DMS 273 (cell line): ENCODE measurements around the gene CAPN10.
A peak's percentile ranks its signal among the peaks of the same experiment; 100 is the strongest.

Experiments
- DNase-seq: peaks from one replicate; lab custom pipeline; 2025; ENCODE audit not compliant: unreplicated experiment; lab: John Stamatoyannopoulos, UW

The CAPN10 gene

DNA sequence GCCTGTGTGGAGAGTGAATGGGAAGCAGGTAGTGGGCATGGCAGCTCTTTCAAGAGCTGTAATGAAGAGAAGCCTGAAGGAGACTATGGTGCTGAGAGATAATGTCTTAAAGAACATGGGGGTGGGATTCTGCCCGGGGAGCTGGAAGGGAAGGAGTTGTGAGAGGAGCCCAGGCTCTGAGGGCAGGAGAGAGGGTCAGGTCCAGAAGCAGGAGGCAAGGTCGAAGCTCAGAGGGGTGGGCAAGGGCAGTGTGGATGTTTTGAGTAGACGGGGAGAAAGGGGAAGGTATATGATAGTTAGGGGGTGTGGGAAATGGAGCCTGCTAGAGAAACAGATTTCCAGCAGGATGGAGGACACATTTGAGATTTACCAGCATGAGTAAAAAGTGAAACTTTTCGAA, 2.1 kb downstream of the CAPN10 start:
- no peak for DNase-seq

DNA sequence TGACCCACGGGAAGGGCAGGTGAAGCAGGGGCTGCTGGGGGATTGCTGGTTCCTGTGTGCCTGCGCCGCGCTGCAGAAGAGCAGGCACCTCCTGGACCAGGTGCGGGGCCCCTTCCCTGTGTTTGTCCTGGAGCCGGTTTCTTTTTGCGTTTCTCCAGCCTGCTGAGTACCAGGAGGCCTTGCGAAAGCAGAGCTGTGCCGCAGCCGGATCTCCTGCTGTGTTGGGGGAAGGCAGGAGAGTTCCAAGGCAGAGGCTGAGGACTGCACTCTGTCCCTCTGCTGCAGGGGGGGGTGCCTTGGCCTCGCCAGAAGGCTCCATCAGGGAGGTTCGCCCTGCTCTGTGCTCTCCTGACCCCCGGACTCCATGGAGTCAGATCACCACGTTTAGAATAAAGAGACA, 2.8 kb downstream of the CAPN10 start:
- no peak for DNase-seq

DNA sequence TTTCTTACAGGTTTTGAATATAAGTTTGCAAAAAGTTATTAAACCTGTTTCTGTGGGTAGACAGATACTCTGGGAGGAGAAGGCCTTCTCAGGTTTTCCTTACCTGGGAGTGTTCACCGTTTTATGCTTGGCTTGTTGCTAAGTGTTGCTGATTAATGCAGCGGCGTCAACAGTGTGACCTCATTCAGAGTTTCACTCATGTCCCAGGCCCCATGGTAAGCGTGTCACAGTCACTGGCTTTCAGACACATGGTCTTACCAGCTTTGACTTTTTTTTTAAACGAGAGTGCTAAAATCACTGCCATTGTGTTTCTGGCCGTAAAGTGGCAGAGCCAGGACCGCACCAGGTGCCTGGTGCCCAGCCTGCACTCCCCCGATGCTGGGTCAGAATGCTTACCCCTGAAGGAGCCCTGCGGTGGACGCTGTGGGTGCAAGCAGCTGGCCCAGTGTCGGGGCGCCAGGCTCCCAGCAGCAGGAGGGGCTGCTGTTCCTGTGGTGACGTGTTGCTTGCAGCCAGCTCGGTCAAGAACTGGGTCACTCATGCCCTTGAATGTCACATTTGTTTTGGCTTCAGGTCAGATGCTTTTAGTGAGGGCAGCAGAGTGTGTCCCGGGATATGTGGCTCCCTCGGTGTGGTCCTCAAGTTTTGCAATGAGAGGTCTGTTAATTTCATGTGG, 3.5 kb downstream of the CAPN10 start:
- no peak for DNase-seq

DNA sequence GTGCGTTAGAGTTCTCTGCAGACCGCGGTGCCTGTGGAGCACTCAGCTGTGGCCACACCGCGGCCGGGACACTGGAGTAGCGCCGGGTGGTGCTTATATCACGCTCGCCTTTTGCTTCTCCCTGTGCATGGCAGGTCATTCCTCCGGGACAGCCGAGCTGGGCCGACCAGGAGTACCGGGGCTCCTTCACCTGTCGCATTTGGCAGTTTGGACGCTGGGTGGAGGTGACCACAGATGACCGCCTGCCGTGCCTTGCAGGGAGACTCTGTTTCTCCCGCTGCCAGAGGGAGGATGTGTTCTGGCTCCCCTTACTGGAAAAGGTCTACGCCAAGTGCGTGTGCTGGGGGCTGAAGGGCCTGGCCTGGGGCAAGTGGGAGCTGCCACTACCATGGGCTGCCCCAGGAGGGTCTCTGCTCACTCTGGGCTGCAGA, 4.2 kb downstream of the CAPN10 start:
- DNase-seq, result no peak

DNA sequence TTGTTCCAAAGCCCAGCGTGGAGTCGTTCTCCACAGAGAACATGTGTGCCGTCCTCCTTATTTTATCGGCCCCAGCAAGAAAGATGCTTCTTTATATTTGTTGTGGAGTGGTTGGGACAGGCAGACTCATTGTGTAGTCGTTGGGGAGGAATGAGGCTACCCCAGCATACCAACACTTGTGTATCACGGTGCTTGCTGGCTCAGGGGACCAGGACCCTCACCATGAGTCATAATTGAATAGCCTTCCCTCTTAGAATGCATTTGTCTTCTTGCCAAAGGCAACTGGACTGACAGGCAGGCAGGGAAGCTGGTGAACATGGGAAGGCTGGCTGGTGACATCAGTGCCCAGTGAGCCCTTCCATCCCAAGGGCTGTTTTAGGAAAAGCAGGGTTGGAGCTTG, 4.7 kb downstream of the CAPN10 start:
- DNase-seq, result no peak

DNA sequence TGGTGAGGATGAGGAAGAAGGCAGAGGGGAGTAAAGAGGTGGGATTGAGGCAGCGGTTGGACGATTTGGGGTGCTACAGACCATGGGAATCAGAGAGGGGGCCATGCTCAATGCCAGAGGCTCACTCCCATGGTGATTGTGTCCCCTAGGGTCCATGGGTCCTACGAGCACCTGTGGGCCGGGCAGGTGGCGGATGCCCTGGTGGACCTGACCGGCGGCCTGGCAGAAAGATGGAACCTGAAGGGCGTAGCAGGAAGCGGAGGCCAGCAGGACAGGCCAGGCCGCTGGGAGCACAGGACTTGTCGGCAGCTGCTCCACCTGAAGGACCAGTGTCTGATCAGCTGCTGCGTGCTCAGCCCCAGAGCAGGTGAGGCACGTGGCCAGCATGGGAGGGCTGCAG, 5.2 kb downstream of the CAPN10 start:
- no peak for DNase-seq

DNA sequence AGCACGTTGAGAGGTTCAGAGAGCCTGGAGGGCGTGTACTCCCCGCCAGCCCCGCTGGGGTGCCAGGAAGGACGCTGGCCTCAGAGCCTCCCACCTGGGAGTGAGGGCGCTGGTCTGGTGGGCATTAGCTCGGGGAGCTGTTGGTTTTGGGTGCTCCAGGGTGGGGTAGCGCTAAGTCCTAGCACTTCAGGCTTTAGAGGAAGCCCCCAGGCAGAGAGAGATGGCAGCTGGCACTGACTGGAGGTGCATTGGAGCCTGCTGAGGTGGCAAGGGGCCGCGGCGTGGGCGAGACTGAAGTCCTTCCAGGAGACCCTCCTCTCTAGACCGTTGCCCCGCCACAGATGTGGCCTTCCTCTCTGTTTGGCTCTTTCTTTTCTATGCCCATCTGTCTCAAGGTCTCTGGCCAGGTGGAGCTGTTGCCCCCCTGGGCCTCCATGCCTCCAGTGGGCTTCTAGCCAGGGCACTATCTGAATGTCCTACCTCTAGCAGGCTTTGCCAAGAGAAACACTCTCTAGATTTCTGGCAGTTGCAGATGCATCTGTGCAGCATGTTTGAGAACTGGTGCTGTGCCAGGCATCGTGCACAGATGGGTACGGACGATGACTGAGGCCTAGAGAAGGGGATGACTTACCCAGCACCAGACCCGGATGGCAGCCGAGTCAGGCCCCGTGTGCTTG, 6.6 kb downstream of the CAPN10 start:
- DNase-seq, result peak; percentile 96

DNA sequence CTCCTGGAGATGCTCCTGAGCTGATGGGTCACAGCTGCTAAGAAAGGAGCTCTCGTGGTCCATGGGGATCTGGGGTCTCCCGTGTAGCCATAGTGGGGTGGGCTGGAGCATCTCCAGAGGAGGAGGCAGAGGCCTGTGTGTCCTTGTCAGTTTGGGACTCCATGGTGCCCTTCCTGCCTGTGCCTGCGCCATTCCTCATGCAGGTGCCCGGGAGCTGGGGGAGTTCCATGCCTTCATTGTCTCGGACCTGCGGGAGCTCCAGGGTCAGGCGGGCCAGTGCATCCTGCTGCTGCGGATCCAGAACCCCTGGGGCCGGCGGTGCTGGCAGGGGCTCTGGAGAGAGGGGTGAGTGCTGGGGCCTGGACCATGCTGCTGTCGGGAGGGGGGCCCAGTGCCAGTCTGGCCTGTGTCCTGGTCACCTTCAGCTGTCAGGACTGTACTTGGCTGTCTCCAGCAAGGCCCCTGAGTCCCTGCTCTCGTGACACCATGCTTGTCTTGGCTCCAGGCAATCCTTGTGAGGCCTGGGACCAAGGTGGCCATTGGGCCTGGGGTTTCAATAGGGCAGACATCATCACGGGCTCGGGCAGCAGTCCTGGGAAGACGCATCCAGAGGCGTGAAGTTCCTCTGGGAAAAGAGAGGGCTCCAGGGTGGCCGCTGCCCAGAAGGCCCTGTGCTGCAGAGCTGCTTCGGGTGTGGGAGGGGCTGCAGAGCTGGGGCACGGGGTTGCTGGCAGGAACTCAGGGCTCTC, 7.3 kb downstream of the CAPN10 start:
- DNase-seq, result no peak

DNA sequence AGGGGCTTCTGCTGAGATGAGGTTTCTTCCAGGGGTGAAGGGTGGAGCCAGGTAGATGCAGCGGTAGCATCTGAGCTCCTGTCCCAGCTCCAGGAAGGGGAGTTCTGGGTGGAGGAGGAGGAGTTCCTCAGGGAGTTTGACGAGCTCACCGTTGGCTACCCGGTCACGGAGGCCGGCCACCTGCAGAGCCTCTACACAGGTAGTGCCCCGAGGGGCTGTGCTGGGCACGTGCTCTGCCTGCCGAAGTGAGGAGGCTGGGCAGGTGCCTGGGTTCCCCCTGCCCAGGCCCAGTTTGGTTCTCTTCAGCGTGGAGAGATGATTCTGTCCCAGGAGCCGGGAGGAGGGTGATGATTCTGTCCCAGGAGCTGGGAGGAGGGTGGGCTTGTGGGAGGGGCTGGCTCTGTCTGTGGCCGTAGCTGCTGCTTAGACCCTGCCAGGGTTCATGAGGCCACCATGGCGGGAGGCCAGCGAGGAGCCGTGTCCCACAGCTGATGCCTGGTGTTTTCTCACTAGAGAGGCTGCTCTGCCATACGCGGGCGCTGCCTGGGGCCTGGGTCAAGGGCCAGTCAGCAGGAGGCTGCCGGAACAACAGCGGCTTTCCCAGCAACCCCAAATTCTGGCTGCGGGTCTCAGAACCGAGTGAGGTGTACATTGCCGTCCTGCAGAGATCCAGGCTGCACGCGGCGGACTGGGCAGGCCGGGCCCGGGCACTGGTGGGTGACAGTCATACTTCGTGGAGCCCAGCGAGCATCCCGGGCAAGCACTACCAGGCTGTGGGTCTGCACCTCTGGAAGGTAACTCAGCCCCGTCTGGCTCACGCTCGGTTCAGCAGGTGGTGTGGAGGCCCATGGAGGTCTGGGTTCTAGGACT, 8.2 kb downstream of the CAPN10 start:
- DNase-seq, result no peak

DNA sequence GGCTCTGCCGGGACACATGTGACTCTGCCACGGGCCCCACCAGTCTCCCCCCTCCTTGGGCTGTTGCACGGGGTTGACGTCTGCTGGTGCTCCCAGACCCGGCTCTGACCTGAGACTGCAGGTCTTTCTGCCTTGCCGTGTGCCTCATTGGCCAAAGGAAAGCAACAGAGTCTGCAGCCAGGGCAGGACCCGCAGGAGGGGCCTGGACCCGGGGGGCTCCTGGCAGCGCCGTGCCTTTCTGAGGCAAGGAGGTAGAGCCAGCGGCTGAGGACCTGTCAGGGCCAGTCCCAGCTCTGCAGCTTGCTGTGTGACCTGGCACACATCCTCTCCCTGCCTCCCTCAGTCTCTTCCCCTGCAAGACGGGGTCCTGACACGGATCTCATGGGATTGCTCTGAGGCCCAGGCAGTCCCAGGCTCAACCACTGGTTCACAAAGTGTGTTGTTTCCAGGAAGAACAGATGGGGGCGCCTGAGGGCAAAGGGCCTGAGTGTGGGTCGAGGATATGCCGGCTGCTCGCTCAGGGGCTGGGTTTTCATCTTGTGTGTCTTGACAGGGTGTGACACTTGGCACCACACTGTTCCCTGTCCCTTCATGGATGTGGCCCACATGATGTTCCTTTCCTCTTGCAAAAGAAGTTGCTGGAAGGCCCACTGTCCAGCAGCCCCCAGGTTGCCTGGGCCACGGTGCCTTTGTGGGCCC, 9.0 kb downstream of the CAPN10 start:
- peak; percentile 77 for DNase-seq

DNA sequence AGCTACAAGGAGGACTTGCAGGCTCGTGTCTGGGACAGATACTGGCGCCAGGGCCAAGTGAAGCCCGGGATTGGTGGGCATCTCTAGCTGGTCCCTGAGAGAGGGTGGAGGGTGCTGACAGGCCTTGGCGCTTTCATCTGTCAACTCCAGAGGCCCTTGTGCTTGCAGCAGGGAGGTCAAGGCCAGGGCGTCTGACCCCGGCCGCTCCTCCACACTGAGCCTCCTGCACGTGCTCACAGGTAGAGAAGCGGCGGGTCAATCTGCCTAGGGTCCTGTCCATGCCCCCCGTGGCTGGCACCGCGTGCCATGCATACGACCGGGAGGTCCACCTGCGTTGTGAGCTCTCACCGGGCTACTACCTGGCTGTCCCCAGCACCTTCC, 9.5 kb downstream of the CAPN10 start:
- DNase-seq, result no peak

DNA sequence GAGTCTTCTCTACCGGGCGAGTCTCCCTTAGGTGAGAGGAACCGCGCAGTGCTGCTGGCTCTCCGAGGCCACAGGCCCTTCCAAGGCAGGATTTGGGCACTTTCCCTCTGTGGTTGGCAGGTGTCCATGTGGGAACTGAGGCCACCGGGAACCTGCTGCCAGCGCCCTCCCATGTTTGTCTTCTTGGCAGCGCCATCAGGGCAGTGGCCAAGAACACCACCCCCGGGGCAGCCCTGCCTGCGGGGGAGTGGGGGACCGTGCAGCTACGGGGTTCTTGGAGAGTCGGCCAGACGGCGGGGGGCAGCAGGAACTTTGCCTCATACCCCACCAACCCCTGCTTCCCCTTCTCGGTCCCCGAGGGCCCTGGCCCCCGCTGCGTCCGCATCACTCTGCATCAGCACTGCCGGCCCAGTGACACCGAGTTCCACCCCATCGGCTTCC, 10.0 kb downstream of the CAPN10 start:
- DNase-seq, result no peak

DNA sequence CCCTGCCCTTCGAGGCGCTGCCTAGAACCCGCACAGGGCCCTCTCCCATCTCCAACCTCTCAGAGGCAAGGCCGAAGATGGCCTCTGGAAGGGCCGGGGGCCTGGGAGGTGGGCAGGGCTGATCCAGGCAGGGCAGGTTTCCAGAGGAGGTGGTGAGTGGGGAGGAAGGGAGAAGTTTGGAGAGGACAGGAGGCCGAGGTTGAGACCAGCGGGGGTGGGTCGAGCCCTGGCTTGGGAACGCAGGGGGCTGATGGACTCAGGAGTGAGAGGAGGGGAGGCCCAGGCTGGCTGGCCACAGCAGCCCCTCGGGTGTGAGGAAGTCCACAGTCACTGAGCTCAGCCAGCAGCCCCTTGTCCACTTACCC, 10.5 kb downstream of the CAPN10 start:
- DNase-seq, result no peak

DNA sequence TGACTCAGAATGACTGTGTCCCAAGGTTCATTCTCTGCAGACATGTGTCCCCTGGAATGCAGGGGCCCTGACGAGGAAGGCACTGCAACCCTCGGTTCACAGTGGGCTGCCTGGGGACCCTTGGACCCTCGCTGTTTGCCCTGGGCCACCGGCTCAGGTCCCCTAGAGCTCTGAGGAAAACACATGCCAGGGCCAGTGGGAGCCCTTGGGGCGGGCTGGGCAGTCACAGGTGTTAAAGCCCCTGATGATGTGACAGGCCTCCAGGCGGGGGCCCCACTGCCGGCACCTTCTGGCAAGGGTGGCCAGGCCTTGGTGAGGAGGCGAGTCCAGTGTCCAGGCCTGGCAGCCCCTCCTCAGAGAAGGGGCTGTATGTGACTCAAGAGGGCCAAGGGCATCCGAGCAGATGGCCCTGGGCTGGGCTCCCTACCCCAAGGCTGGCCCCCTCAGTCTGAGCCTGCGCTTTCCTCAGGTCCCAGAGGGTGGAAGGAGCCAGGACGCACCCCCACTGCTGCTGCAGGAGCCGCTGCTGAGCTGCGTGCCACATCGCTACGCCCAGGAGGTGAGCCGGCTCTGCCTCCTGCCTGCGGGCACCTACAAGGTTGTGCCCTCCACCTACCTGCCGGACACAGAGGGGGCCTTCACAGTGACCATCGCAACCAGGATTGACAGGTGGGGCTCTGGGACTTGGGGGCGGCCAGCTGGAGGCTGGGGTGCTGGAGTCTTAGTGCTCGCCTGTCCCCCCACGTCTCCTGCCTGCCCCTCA, 11.1 kb downstream of the CAPN10 start:
- no peak for DNase-seq

DNA sequence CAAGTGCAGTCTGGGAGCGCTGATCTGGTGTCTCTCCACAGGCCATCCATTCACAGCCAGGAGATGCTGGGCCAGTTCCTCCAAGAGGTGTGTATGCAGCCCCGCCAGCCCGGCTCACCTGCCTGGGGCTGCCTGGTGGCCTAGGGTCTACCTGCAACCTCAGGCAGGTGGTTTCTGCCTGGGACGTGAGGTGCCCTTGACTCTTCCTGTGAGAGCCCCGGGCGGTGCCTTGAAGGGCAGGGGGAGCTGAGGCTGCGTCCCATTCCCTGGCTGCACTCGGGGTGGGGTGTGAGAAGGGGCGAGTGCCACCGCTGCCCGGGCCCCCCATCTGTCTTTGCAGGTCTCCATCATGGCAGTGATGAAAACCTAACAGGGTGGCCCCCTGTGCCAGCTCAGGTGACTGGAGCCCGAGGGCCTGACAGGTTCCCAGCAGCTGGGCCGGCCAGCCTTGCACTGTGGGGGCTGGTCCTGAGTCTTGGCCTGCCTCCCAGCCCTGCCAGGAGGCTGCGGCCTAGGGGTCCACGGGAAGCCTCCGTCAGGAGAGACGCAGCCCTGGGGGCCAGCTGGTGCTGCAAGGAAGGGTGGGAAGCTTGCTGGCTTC, 11.9 kb downstream of the CAPN10 start:
- no peak for DNase-seq

DNA sequence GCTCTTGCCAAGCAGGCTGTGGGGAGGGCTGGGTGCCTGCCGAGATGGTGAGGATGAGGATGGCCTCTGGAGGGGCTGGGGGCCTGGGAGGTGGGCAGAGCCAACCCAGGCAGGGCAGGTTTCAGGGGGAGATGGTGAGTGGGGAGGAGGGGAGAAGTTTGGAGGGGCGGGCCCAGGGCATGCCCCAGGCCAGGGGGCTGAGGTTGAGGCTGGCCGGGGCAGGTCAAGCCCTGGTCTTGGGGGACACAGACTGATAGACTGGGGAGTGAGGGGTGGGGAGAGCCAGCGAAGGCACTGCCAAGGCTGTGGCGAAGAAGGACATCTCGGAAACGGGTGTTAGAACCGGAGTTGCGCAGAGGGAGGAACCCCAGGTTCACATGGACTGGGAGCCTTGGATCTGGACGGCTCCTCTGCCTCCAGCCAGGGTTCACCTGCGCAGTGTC, 12.6 kb downstream of the CAPN10 start:
- no peak for DNase-seq

DNA sequence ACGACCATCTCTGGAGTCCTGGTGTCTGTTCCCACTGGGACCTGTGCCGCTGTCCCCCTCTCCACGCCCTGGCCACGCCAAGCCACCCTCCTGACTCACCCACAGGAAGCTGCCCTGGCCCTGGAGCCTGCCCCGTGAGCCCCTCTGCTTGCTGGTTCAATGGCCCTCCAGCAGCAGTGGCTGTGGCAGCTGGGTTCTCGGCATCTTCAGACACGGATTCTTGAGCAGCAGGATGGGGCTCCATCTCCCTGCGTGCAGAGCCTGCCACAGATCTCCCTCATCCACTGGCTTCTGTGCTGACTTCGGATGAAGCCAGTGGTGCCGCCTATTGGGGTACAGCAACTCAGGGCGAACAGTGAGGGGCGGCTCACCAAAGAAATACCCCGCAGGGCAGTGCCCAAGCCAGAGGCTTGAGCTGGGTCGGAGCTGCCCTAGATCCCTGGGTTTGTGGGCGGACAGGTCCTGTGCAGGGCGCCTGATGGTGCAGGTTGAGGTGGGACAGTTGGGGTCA, 14.0 kb downstream of the CAPN10 start:
- no peak for DNase-seq

DNA sequence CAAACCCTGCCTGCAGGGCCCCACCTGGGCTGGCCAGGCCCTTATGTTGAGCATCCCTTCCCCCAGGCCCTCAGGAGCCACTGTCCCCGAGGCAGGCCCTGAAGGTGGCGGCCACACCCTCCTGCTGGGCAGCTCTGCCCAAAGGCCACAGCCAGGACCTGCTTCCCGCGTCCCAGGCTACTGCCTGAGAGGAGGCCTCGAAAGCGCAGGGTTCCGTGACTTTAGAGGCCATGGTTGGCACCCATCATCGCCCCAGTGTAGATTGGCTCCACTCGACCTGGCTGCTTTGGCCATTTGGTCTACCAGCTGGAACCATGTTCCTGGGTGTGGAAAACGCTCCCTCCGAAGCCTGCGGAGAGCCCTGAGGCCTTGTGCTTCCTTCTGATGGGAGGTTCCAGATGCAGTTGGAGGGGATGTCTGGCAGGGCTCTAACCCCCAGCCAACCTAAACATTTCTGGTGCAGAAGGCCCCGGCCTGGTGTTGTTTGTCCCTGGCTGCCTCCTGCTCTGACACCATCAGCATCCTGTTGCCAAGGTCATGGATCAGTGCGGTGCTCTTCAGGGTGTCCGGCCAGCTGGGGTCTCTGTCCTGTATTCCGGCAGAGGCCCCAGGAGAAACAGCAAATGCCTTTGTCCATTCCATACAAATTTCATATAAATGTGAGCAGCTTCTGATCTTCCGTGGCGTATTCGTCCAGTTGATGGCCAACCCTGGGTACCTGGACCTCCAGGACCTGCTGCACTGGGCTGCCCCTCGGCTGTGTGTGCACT, 14.7 kb downstream of the CAPN10 start:
- DNase-seq, result no peak

DNA sequence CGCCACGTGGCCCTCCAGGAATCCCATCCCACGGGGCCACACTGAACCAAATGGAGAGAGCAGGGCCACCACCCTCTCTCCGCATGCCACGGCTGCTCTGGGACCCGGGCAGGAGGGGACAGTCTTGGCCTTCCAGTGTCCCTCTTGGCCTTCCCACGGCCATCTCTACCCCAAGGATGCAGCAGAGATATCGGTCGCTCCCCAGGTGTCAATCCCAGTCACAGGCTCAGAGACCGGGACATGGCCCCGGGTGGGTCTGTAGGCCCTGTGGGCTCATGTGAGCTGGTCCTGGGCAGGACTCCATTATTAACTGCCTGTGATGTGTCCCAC, 15.3 kb downstream of the CAPN10 start:
- no peak for DNase-seq
